WTC11 (cell line): ENCODE measurements around the gene NPAT. TPM values are rescaled to one million over a fixed set of nuclear protein-coding genes. Genes with fewer than 3 reads are reported as not detected.

Source experiments
- AR ChIP-seq: fragments of 250-450 bp; sonication (Bioruptor Pico); IDR thresholded peaks from 2 replicates; pipeline ENCODE4 v1.9.0; 2021; ENCODE audit warnings: mild to moderate bottlenecking
- CDX4 ChIP-seq: fragments of 250-450 bp; sonication (Bioruptor Pico); IDR thresholded peaks from 2 replicates; pipeline ENCODE4 v1.9.0; 2021; ENCODE audit warnings: moderate library complexity, mild to moderate bottlenecking, inconsistent platforms, borderline replicate concordance
- E2F1 ChIP-seq: sonication (generic); formaldehyde crosslinking; IDR thresholded peaks from 2 replicates; pipeline ENCODE4 v1.8.0; 2022; ENCODE audit warnings: mild to moderate bottlenecking, missing genetic modification reagents
- E2F4 ChIP-seq: sonication (generic); formaldehyde crosslinking; IDR thresholded peaks from 2 replicates; pipeline ENCODE4 v1.8.1; 2022; ENCODE audit warnings: low read depth, mild to moderate bottlenecking, moderate library complexity, missing genetic modification reagents, borderline replicate concordance
- ELF4 ChIP-seq: sonication (generic); formaldehyde crosslinking; IDR thresholded peaks from 2 replicates; pipeline ENCODE4 v1.8.1; 2022; ENCODE audit warnings: low read depth, mild to moderate bottlenecking, moderate library complexity, missing genetic modification reagents
- ESRRA ChIP-seq: sonication (generic); formaldehyde crosslinking; IDR thresholded peaks from 2 replicates; pipeline ENCODE4 v1.8.1; 2022; ENCODE audit warnings: mild to moderate bottlenecking, missing genetic modification reagents, borderline replicate concordance
- ETV6 ChIP-seq: sonication (generic); formaldehyde crosslinking; IDR thresholded peaks from 2 replicates; pipeline ENCODE4 v1.8.1; 2022; ENCODE audit warnings: mild to moderate bottlenecking, missing genetic modification reagents
- FOXJ3 ChIP-seq: sonication (generic); formaldehyde crosslinking; IDR thresholded peaks from 2 replicates; pipeline ENCODE4 v1.9.0; 2021; ENCODE audit warnings: missing genetic modification reagents, mild to moderate bottlenecking, borderline replicate concordance
- FOXP1 ChIP-seq: sonication (generic); formaldehyde crosslinking; IDR thresholded peaks from 2 replicates; pipeline ENCODE4 v1.8.0; 2022; ENCODE audit warnings: missing genetic modification reagents, mild to moderate bottlenecking, moderate library complexity, borderline replicate concordance
- GTF2I ChIP-seq: fragments of 250-450 bp; sonication (Bioruptor Pico); conservative IDR thresholded peaks from 2 replicates; pipeline ENCODE4 v1.4.0; 2021; ENCODE audit warnings: mild to moderate bottlenecking
- HMGA2 ChIP-seq: fragments of 250-450 bp; sonication (Bioruptor Pico); IDR thresholded peaks from 2 replicates; pipeline ENCODE4 v1.4.0; 2021; ENCODE audit warnings: mild to moderate bottlenecking, moderate library complexity
- MAX ChIP-seq: sonication (generic); formaldehyde crosslinking; IDR thresholded peaks from 2 replicates; pipeline ENCODE4 v1.8.0; 2022; ENCODE audit warnings: mild to moderate bottlenecking, missing genetic modification reagents
- MXD4 ChIP-seq: fragments of 250-450 bp; sonication (Bioruptor Pico); IDR thresholded peaks from 2 replicates; pipeline ENCODE4 v1.8.0; 2021; ENCODE audit warnings: mild to moderate bottlenecking, moderate library complexity, borderline replicate concordance
- NFE2L1 ChIP-seq: sonication (generic); formaldehyde crosslinking; IDR thresholded peaks from 2 replicates; pipeline ENCODE4 v1.8.1; 2023; ENCODE audit warnings: missing genetic modification reagents
- NR2C2 ChIP-seq: sonication (generic); formaldehyde crosslinking; IDR thresholded peaks from 2 replicates; pipeline ENCODE4 v1.8.0; 2022; ENCODE audit warnings: mild to moderate bottlenecking, missing genetic modification reagents
- RELA ChIP-seq: sonication (generic); formaldehyde crosslinking; IDR thresholded peaks from 2 replicates; pipeline ENCODE4 v1.8.1; 2022; ENCODE audit warnings: missing genetic modification reagents, mild to moderate bottlenecking, borderline replicate concordance
- SMAD4 ChIP-seq: sonication (generic); formaldehyde crosslinking; IDR thresholded peaks from 2 replicates; pipeline ENCODE4 v1.8.0; 2022; ENCODE audit warnings: mild to moderate bottlenecking, missing genetic modification reagents
- TCF7 ChIP-seq: sonication (generic); formaldehyde crosslinking; IDR thresholded peaks from 2 replicates; pipeline ENCODE4 v1.8.0; 2022; ENCODE audit warnings: mild to moderate bottlenecking, low read depth, missing genetic modification reagents, moderate library complexity
- ZBTB43 ChIP-seq: sonication (generic); formaldehyde crosslinking; IDR thresholded peaks from 2 replicates; pipeline ENCODE4 v1.8.1; 2023; ENCODE audit warnings: mild to moderate bottlenecking, missing genetic modification reagents
- ZMAT4 ChIP-seq: fragments of 250-450 bp; sonication (Bioruptor Pico); IDR thresholded peaks from 2 replicates; pipeline ENCODE4 v1.9.0; 2021; ENCODE audit warnings: mild to moderate bottlenecking
- ZNF138 ChIP-seq: sonication (generic); formaldehyde crosslinking; conservative IDR thresholded peaks from 2 replicates; pipeline ENCODE4 v1.8.1; 2022; ENCODE audit warnings: mild to moderate bottlenecking, moderate library complexity, missing genetic modification reagents
- ZNF219 ChIP-seq: sonication (generic); formaldehyde crosslinking; IDR thresholded peaks from 2 replicates; pipeline ENCODE4 v1.8.0; 2023; ENCODE audit warnings: missing genetic modification reagents, mild to moderate bottlenecking, borderline replicate concordance
- ZNF396 ChIP-seq: fragments of 250-450 bp; sonication (Bioruptor Pico); IDR thresholded peaks from 2 replicates; pipeline ENCODE4 v1.8.0; 2021; ENCODE audit warnings: mild to moderate bottlenecking, moderate library complexity, borderline replicate concordance
- total RNA-seq: library from RNA; stranded (reverse); gene quantifications from 3 replicates; pipeline ENCODE4 v1.2.3, GENCODE V29; 2021
- TF ChIP-seq, protein P1 (sequence below): sonication (generic); formaldehyde crosslinking; IDR thresholded peaks from 2 replicates; pipeline ENCODE4 v1.8.1; 2023; ENCODE audit warnings: mild to moderate bottlenecking, missing genetic modification reagents, moderate library complexity
- TF ChIP-seq, protein P2 (sequence below): sonication (generic); formaldehyde crosslinking; IDR thresholded peaks from 2 replicates; pipeline ENCODE4 v1.8.1; 2022; ENCODE audit warnings: mild to moderate bottlenecking, moderate library complexity, missing genetic modification reagents
- TF ChIP-seq, protein P3 (sequence below): sonication (generic); formaldehyde crosslinking; IDR thresholded peaks from 2 replicates; pipeline ENCODE4 v1.8.1; 2023; ENCODE audit warnings: mild to moderate bottlenecking, missing genetic modification reagents

Gene NPAT
- total RNA-seq, 1 experiment from 2014 or later = 17.2 TPM

GRCh38 chr11:108121274-108122155 lies 100.9 kb downstream of the NPAT start, which contains the start of gene ACAT1 (continued):
- TF ChIP-seq MAX (CRISPR knock-in tag) (peak; percentile 90), AR (CRISPR knock-in tag) (no peak), ELF4 (CRISPR knock-in tag) (no peak), ZMAT4 (CRISPR knock-in tag) (no peak), ESRRA (CRISPR knock-in tag) (0 out of 2 replicates have a peak, but pooled peaks have one; percentile 33), CDX4 (CRISPR knock-in tag) (no peak), FOXP1 (CRISPR knock-in tag) (peak; percentile 73; the same call in 1 of the 2 replicates), MXD4 (no peak), E2F1 (CRISPR knock-in tag) (0 out of 2 replicates have a peak, but pooled peaks have one; percentile 48), E2F4 (CRISPR knock-in tag) (no peak), FOXJ3 (CRISPR knock-in tag) (no peak), HMGA2 (CRISPR knock-in tag) (no peak), ETV6 (CRISPR knock-in tag) (no peak), ZBTB43 (CRISPR knock-in tag) (no peak), RELA (CRISPR knock-in tag) (no peak), NR2C2 (CRISPR knock-in tag) (no peak), ZNF138 (CRISPR knock-in tag) (no peak), NFE2L1 (no peak), TCF7 (no peak), ZNF396 (no peak), SMAD4 (no peak), ZNF219 (CRISPR knock-in tag) (no peak), GTF2I (CRISPR knock-in tag) (no peak)
- TF ChIP-seq, protein P1, sequence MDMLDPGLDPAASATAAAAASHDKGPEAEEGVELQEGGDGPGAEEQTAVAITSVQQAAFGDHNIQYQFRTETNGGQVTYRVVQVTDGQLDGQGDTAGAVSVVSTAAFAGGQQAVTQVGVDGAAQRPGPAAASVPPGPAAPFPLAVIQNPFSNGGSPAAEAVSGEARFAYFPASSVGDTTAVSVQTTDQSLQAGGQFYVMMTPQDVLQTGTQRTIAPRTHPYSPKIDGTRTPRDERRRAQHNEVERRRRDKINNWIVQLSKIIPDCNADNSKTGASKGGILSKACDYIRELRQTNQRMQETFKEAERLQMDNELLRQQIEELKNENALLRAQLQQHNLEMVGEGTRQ (CRISPR knock-in tag) = peak; percentile 57; the same call in 1 of the 2 replicates
- TF ChIP-seq, protein P2, sequence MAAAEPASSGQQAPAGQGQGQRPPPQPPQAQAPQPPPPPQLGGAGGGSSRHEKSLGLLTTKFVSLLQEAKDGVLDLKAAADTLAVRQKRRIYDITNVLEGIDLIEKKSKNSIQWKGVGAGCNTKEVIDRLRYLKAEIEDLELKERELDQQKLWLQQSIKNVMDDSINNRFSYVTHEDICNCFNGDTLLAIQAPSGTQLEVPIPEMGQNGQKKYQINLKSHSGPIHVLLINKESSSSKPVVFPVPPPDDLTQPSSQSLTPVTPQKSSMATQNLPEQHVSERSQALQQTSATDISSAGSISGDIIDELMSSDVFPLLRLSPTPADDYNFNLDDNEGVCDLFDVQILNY (CRISPR knock-in tag) = no peak
- TF ChIP-seq, protein P3, sequence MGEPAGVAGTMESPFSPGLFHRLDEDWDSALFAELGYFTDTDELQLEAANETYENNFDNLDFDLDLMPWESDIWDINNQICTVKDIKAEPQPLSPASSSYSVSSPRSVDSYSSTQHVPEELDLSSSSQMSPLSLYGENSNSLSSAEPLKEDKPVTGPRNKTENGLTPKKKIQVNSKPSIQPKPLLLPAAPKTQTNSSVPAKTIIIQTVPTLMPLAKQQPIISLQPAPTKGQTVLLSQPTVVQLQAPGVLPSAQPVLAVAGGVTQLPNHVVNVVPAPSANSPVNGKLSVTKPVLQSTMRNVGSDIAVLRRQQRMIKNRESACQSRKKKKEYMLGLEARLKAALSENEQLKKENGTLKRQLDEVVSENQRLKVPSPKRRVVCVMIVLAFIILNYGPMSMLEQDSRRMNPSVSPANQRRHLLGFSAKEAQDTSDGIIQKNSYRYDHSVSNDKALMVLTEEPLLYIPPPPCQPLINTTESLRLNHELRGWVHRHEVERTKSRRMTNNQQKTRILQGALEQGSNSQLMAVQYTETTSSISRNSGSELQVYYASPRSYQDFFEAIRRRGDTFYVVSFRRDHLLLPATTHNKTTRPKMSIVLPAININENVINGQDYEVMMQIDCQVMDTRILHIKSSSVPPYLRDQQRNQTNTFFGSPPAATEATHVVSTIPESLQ (CRISPR knock-in tag) = no peak
